IMR-90 (cell line): ENCODE measurements around the gene PALS1. TPM values are rescaled to one million over a fixed set of nuclear protein-coding genes. Genes with fewer than 3 reads are reported as not detected.

Experiments
- ATAC-seq: fragments of 200-7000 bp; cut with Tn5 transposase; 2 replicates; pipeline ENCODE4 v1.9.1; 2020; ENCODE audit warnings: low read depth, mild to moderate bottlenecking, moderate library complexity
- BruUV-seq: library from RNA; stranded (reverse); fragments of 400-500 nt; replicated peaks from 2 replicates; lab custom pipeline; 2021; lab: Mats Ljungman, UMichigan
- CTCF ChIA-PET: fragments of 300-600 bp; formaldehyde crosslinking; extraction: SDS; loops from one replicate; lab custom pipeline; 2021; ENCODE audit warnings: antibody characterized with exemption; lab: Yijun Ruan, JAX
- POLR2A ChIA-PET: fragments of 300-600 bp; sonication (Branson Sonifier 250); formaldehyde crosslinking; loops from one replicate; lab custom pipeline; 2022; ENCODE audit warnings: antibody characterized with exemption; ENCODE audit not compliant: unreplicated experiment; lab: Charles Lee
- DNase-seq: peaks from one replicate; pipeline ENCODE4 v3.0.0; 2013
- H2AFZ ChIP-seq: replicated peaks from 2 replicates; pipeline ENCODE3; 2013; ENCODE audit warnings: low read length, mild to moderate bottlenecking; ENCODE audit not compliant: poor library complexity
- H2AK5ac ChIP-seq: 2 replicates; pipeline ENCODE4 v1.6.1; 2013; ENCODE audit warnings: low read depth, low read length, inconsistent platforms
- H2AK9ac ChIP-seq: replicated peaks from 2 replicates; pipeline ENCODE3; 2013; ENCODE audit warnings: mild to moderate bottlenecking, low read depth, low read length, moderate library complexity; ENCODE audit not compliant: poor library complexity
- H2BK120ac ChIP-seq: 2 replicates; pipeline ENCODE4 v1.6.1; 2013; ENCODE audit warnings: low read depth, low read length, inconsistent platforms
- H2BK15ac ChIP-seq: 3 replicates; pipeline ENCODE4 v1.6.1; 2013; ENCODE audit warnings: low read depth, low read length, inconsistent platforms
- H2BK20ac ChIP-seq: 2 replicates; pipeline ENCODE4 v1.6.1; 2013; ENCODE audit warnings: low read depth, mild to moderate bottlenecking, inconsistent platforms, low read length, moderate library complexity
- H2BK5ac ChIP-seq: 2 replicates; pipeline ENCODE4 v1.6.1; 2013; ENCODE audit warnings: mild to moderate bottlenecking, low read depth, low read length, inconsistent platforms; ENCODE audit not compliant: poor library complexity, severe bottlenecking
- H3K14ac ChIP-seq: replicated peaks from 2 replicates; pipeline ENCODE4 v1.6.1; 2013; ENCODE audit warnings: low read depth, low read length, inconsistent platforms
- H3K18ac ChIP-seq: 2 replicates; pipeline ENCODE4 v1.6.1; 2013; ENCODE audit warnings: low read depth, low read length, control low read depth
- H3K23ac ChIP-seq: 2 replicates; pipeline ENCODE4 v1.6.1; 2013; ENCODE audit warnings: low read depth, low read length, inconsistent platforms
- H3K27ac ChIP-seq: 2 replicates; pipeline ENCODE4 v1.5.1; 2013; ENCODE audit warnings: mild to moderate bottlenecking, control low read depth, low read length; ENCODE audit not compliant: insufficient read depth
- H3K27me3 ChIP-seq: 2 replicates; pipeline ENCODE4 v1.6.1; 2013; ENCODE audit warnings: low read length; ENCODE audit not compliant: control insufficient read depth, insufficient read depth
- H3K36me3 ChIP-seq: 2 replicates; pipeline ENCODE4 v1.6.1; 2013; ENCODE audit warnings: low read length, mixed read lengths; ENCODE audit not compliant: control insufficient read depth, insufficient read depth
- H3K4ac ChIP-seq: 2 replicates; pipeline ENCODE4 v1.6.1; 2013; ENCODE audit warnings: low read depth, low read length, inconsistent platforms
- H3K4me1 ChIP-seq: 2 replicates; pipeline ENCODE4 v1.6.1; 2013; ENCODE audit warnings: low read length, mixed read lengths; ENCODE audit not compliant: control insufficient read depth, insufficient read depth
- H3K4me2 ChIP-seq: 2 replicates; pipeline ENCODE4 v1.6.1; 2013; ENCODE audit warnings: low read depth, mild to moderate bottlenecking, control low read depth, low read length, moderate library complexity
- H3K4me3 ChIP-seq: 2 replicates; pipeline ENCODE4 v1.5.1; 2013; ENCODE audit warnings: low read depth, mild to moderate bottlenecking, control low read depth, low read length, moderate library complexity; ENCODE audit not compliant: insufficient read depth
- H3K56ac ChIP-seq: 2 replicates; pipeline ENCODE4 v1.6.1; 2013; ENCODE audit warnings: low read length, inconsistent platforms; ENCODE audit not compliant: insufficient read depth; ENCODE audit errors: extremely low read depth
- H3K79me1 ChIP-seq, 2 experiments: 2 replicates each; pipeline ENCODE4 v1.6.1; 2013; ENCODE audit warnings: low read length in 2 of 2, inconsistent platforms in 1 of 2, low read depth in 1 of 2
- H3K9ac ChIP-seq: 2 replicates; pipeline ENCODE4 v1.6.1; 2013; ENCODE audit warnings: low read depth, low read length, control low read depth
- H3K9me1 ChIP-seq: 2 replicates; pipeline ENCODE4 v1.6.1; 2013; ENCODE audit warnings: low read length, inconsistent platforms; ENCODE audit not compliant: insufficient read depth
- H3K9me3 ChIP-seq: 2 replicates; pipeline ENCODE4 v1.6.1; 2013; ENCODE audit warnings: low read length; ENCODE audit not compliant: control insufficient read depth, insufficient read depth
- H4K20me1 ChIP-seq: 2 replicates; pipeline ENCODE4 v1.6.1; 2013; ENCODE audit warnings: low read length, inconsistent platforms; ENCODE audit not compliant: insufficient read depth
- H4K5ac ChIP-seq: 2 replicates; pipeline ENCODE4 v1.6.1; 2013; ENCODE audit warnings: mild to moderate bottlenecking, low read depth, low read length, control low read depth
- H4K8ac ChIP-seq, 2 experiments: 2 replicates each; pipeline ENCODE4 v1.6.1; 2013; ENCODE audit warnings: low read depth in 2 of 2, low read length in 2 of 2, control low read depth in 1 of 2, inconsistent platforms in 1 of 2
- H4K91ac ChIP-seq: 2 replicates; pipeline ENCODE4 v1.6.1; 2013; ENCODE audit warnings: low read depth, low read length, inconsistent platforms; ENCODE audit not compliant: insufficient read depth
- CEBPB ChIP-seq: IDR thresholded peaks from 2 replicates; pipeline ENCODE4 v1.6.1; 2012; ENCODE audit warnings: low read depth, low read length, improper control_type of control experiment
- MAFK ChIP-seq: IDR thresholded peaks from 2 replicates; pipeline ENCODE4 v1.6.1; 2012; ENCODE audit warnings: low read depth, low read length, improper control_type of control experiment
- MAZ ChIP-seq: IDR thresholded peaks from 2 replicates; pipeline ENCODE4 v1.6.1; 2012; ENCODE audit warnings: low read depth, mild to moderate bottlenecking, low read length, improper control_type of control experiment, moderate library complexity, borderline replicate concordance
- SMC3 ChIP-seq: fragments of 150-350 bp; IDR thresholded peaks from 2 replicates; pipeline ENCODE4 v1.6.1; 2016; ENCODE audit warnings: low read depth, mild to moderate bottlenecking, antibody characterized with exemption, low read length, moderate library complexity
- WGBS, 2 experiments: methylation state at CpG; one replicate each; pipeline versions ENCODE4 v1.1.5 to v1.1.7; 2013; ENCODE audit warnings: missing lambda C conversion rate in 2 of 2; ENCODE audit not compliant: insufficient read length in 1 of 2; ENCODE audit errors: extremely low coverage in 2 of 2; 5-methylcytosine and 5-hydroxymethylcytosine counted together
- dilution Hi-C: fragments of 300-500 bp; cut with HindIII; formaldehyde crosslinking; loops from one replicate; pipeline ENCODE4 v1.14.3; 2018; ENCODE audit warnings: low sequenced_read_pairs; ENCODE audit not compliant: unreplicated experiment
- in situ Hi-C: fragments of 300-500 bp; cut with MboI; formaldehyde crosslinking; loops from 3 replicates; pipeline ENCODE4 v1.14.3; 2019; ENCODE audit warnings: low sequenced_read_pairs, inconsistent platforms, mixed read lengths
- intact Hi-C: fragments of 100-400 bp; cut with micrococcal nuclease; formaldehyde crosslinking; loops from 2 replicates; pipeline ENCODE4 v1.10.0; 2022
- polyA plus RNA-seq, 3 experiments: library from polyadenylated mRNA; depleted of rRNA; stranded (reverse); fragments of >200 nt; gene quantifications; 2 replicates each; pipeline ENCODE4 v1.2.3, GENCODE V29; 2012; ENCODE audit warnings: low replicate concordance in 1 of 3
- total RNA-seq: library from RNA; depleted of rRNA; stranded (reverse); fragments of >200 nt; gene quantifications from 2 replicates; pipeline ENCODE4 v1.2.3, GENCODE V29; 2012

PALS1 gene
- total and polyA plus RNA-seq, 2 of the 4 experiments (the other 2 are of a cell fraction), result 17.7 to 40.1 TPM

DNA sequence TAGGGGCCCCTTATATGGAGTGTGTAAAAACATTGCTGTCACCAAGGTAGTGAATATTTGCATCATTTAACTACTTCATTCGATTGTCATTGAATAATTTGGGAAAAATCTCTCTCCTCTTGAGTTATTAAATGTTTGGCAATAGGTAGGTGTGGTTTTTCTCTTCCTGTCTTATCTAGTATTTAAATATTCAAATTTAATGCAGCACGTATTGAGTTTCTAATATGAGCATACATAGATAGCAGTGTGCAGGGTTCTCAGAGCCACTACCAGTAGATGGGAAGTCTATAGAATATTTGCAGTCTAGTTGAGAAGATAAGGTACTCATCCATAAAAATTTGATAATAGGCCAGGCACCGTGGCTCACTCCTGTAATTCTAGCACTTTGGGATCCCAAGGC lies 16.7 kb downstream of the PALS1 start:
- Histone ChIP-seq H2AK9ac (no peak overlapping the region), H2BK120ac (no peak overlapping the region), H3K4me2 (no peak overlapping the region), H3K23ac (no peak overlapping the region), H3K27me3 (no peaks in the 10 kb centered on the region), H3K4ac (no peak overlapping the region), H4K5ac (no peak overlapping the region), H3K9me3 (no peaks in the 10 kb centered on the region), H2AK5ac (no peak overlapping the region), H3K36me3 (peaks cover 2% of the 10 kb centered on the region; the same call in 1 of the 2 replicates), H3K14ac (no peak overlapping the region), H3K56ac (no peak overlapping the region), H3K4me3 (no peak overlapping the region), H3K9ac (no peak overlapping the region), H4K8ac (no peak overlapping the region), H4K20me1 (peaks cover 42% of the 10 kb centered on the region), H2AFZ (no peak overlapping the region), H3K27ac (no peak overlapping the region), H2BK5ac (no peak overlapping the region), H3K4me1 (peaks cover 1% of the 10 kb centered on the region; the same call in 1 of the 2 replicates), H3K18ac (no peak overlapping the region), H3K79me1 (peaks cover 15 to 43% of the 10 kb centered on the region in 2 experiments), H3K9me1 (peaks cover 5% of the 10 kb centered on the region; the same call in 1 of the 2 replicates), H2BK15ac (no peak overlapping the region), H2BK20ac (no peak overlapping the region), H4K91ac (no peak overlapping the region)
- ChIA-PET POLR2A (no interaction called here), CTCF (no interaction called here)
- ATAC-seq (no peak), DNase-seq (no peak)
- WGBS, 2 experiments, result no CpG with 5 or more reads among the region's 3 CpGs
- no peak for TF ChIP-seq CEBPB
- TF ChIP-seq MAZ, result no peak
- no peak for TF ChIP-seq SMC3
- no peak for TF ChIP-seq MAFK
- intact Hi-C loops (no loop called here), dilution Hi-C loops (no loop called here), in situ Hi-C loops (no loop called here)
- BruUV-seq, result no TSS peak
